Ascending aorta (tissue), 2 donors: ENCODE data around the gene SESN3. TPM values are rescaled to one million over a fixed set of nuclear protein-coding genes. Genes with fewer than 3 reads are reported as not detected.

Experiments
- DNase-seq, 2 donors: peaks; one replicate each; pipeline ENCODE4 v3.0.0-alpha.2; 2019; ENCODE audit warnings: low spot score in 2 of 2
- H3K27ac ChIP-seq, 2 donors: fragments of 200-600 bp; sonication (generic); one replicate each; pipeline ENCODE4 v1.5.1; 2016 to 2017; ENCODE audit warnings: mild to moderate bottlenecking in 1 of 2
- H3K27me3 ChIP-seq: fragments of 200-600 bp; sonication (generic); one replicate; pipeline ENCODE4 v1.5.1; 2017
- H3K36me3 ChIP-seq, 2 donors: fragments of 200-600 bp; sonication (generic); one replicate each; pipeline ENCODE4 v1.5.1; 2016
- H3K4me1 ChIP-seq, 2 donors: fragments of 200-600 bp; sonication (generic); one replicate each; pipeline ENCODE4 v1.5.1; 2016 to 2017; ENCODE audit warnings: mild to moderate bottlenecking in 1 of 2
- H3K4me3 ChIP-seq, 2 donors: fragments of 200-600 bp; sonication (generic); one replicate each; pipeline ENCODE4 v1.5.1; 2016 to 2017; ENCODE audit warnings: mild to moderate bottlenecking in 1 of 2
- H3K9me3 ChIP-seq, 2 donors: fragments of 200-600 bp; sonication (generic); one replicate each; pipeline ENCODE4 v1.5.1; 2016
- CTCF ChIP-seq, 3 experiments: fragments of 200-600 bp in 2 of 3; fragments of 450-650 bp in 1 of 3; sonication (generic) in 2 of 3; IDR thresholded peaks; one replicate each; pipeline ENCODE4 v1.5.1; 2016 to 2019; ENCODE audit warnings: antibody characterized with exemption in 3 of 3, mild to moderate bottlenecking in 1 of 3, moderate library complexity in 1 of 3
- intact Hi-C: fragments of 100-400 bp; cut with DNase I; formaldehyde crosslinking; loops from one replicate; pipeline ENCODE4 v1.15.1; 2023
- total RNA-seq: library from RNA; depleted of rRNA; stranded (reverse); fragments of >200 nt; gene quantifications from one replicate; pipeline ENCODE4 v1.1.0, GENCODE V29; 2016

SESN3 gene
- total RNA-seq, 1 donor from 2014 or later: 15.1 TPM

GRCh38 chr11:95269036-95269819 lies 38.2 kb upstream of the SESN3 start:
- Histone ChIP-seq H3K9me3 (no peaks in the 10 kb centered on the region), H3K4me3 (no peak overlapping the region), H3K27ac (no peak overlapping the region), H3K27me3 (no peaks in the 10 kb centered on the region), H3K36me3 (no peaks in the 10 kb centered on the region), H3K4me1 (peaks cover 0 to 2% of the 10 kb centered on the region in 2 donors)
- no peak for DNase-seq
- TF ChIP-seq CTCF (IDR thresholded peaks at IDR 0.05): no peak
- intact Hi-C loops: no loop called here

GRCh38 chr11:95268391-95268790 lies 37.4 kb upstream of the SESN3 start:
- intact Hi-C loops: no loop called here
- no peaks in the 10 kb centered on the region for H3K36me3 ChIP-seq
- H3K27me3 ChIP-seq: no peaks in the 10 kb centered on the region
- no peak for DNase-seq
- H3K4me3 ChIP-seq: no peak overlapping the region
- H3K4me1 ChIP-seq: peaks cover 0 to 2% of the 10 kb centered on the region in 2 donors
- no peak for TF ChIP-seq CTCF (IDR thresholded peaks at IDR 0.05)
- no peak overlapping the region for H3K27ac ChIP-seq
- no peaks in the 10 kb centered on the region for H3K9me3 ChIP-seq

GRCh38 chr11:95267601-95268213 lies 36.7 kb upstream of the SESN3 start:
- Histone ChIP-seq H3K27me3 (no peaks in the 10 kb centered on the region), H3K4me3 (no peak overlapping the region), H3K36me3 (no peaks in the 10 kb centered on the region), H3K4me1 (peaks cover 0 to 2% of the 10 kb centered on the region in 2 donors), H3K9me3 (no peaks in the 10 kb centered on the region), H3K27ac (no peak overlapping the region)
- no peak for DNase-seq
- intact Hi-C loops: no loop called here
- no peak for TF ChIP-seq CTCF (IDR thresholded peaks at IDR 0.05)

GRCh38 chr11:95266751-95267374 lies 35.9 kb upstream of the SESN3 start:
- no peak for TF ChIP-seq CTCF (IDR thresholded peaks at IDR 0.05)
- H3K27me3 ChIP-seq: no peaks in the 10 kb centered on the region
- H3K36me3 ChIP-seq: no peaks in the 10 kb centered on the region
- intact Hi-C loops: no loop called here
- DNase-seq: no peak
- H3K9me3 ChIP-seq: no peaks in the 10 kb centered on the region
- H3K4me1 ChIP-seq: peaks cover 0 to 2% of the 10 kb centered on the region in 2 donors
- no peak overlapping the region for H3K4me3 ChIP-seq
- no peak overlapping the region for H3K27ac ChIP-seq

- Histone ChIP-seq H3K27ac (no peak overlapping the region), H3K4me1 (peaks cover 0 to 2% of the 10 kb centered on the region in 2 donors), H3K4me3 (no peak overlapping the region), H3K36me3 (no peaks in the 10 kb centered on the region), H3K9me3 (no peaks in the 10 kb centered on the region), H3K27me3 (no peaks in the 10 kb centered on the region)
- DNase-seq: no peak
- intact Hi-C loops: no loop called here
- no peak for TF ChIP-seq CTCF (IDR thresholded peaks at IDR 0.05)
Measured at GRCh38 chr11:95264881-95265280, 33.9 kb upstream of the SESN3 start.
